WERI-Rb-1 (cell line): ENCODE results near the gene ITPR1.

ENCODE experiments used
- DNase-seq: peaks from one replicate; pipeline ENCODE4 v3.0.0-alpha.2; 2020
- H3K27ac ChIP-seq: fragments of 250-450 bp; sonication (Bioruptor Pico); 2 replicates; pipeline ENCODE4 v1.5.1; 2020; ENCODE audit warnings: mild to moderate bottlenecking, moderate library complexity
- H3K27me3 ChIP-seq: fragments of 250-450 bp; sonication (Bioruptor Pico); 2 replicates; pipeline ENCODE4 v1.5.1; 2021; ENCODE audit warnings: mild to moderate bottlenecking, low read depth, moderate library complexity; ENCODE audit not compliant: insufficient read depth, severe bottlenecking
- H3K36me3 ChIP-seq: fragments of 250-450 bp; sonication (Bioruptor Pico); 2 replicates; pipeline ENCODE4 v1.5.1; 2020; ENCODE audit warnings: mild to moderate bottlenecking, moderate library complexity
- H3K4me3 ChIP-seq: 2 replicates; pipeline ENCODE4 v1.5.1; 2011; ENCODE audit warnings: low read depth, mild to moderate bottlenecking, control low read depth, low read length
- H3K9me3 ChIP-seq: fragments of 250-450 bp; sonication (Bioruptor Pico); 2 replicates; pipeline ENCODE4 v1.5.1; 2021; ENCODE audit warnings: mild to moderate bottlenecking, moderate library complexity; ENCODE audit not compliant: severe bottlenecking
- CTCF ChIP-seq: IDR thresholded peaks from 2 replicates; pipeline ENCODE4 v1.5.1; 2011; ENCODE audit warnings: low read depth, mild to moderate bottlenecking, control low read depth, inconsistent platforms, low read length

The ITPR1 gene

GRCh38 chr3:4570840-4571621, 77.9 kb downstream of the ITPR1 start:
- H3K27me3 ChIP-seq = no peaks in the 10 kb centered on the region
- no peaks in the 10 kb centered on the region for H3K36me3 ChIP-seq
- H3K27ac ChIP-seq = no peak overlapping the region
- H3K9me3 ChIP-seq = no peaks in the 10 kb centered on the region
- no peak for TF ChIP-seq CTCF
- H3K4me3 ChIP-seq = no peak overlapping the region
- no peak for DNase-seq

- Histone ChIP-seq H3K27me3 (no peaks in the 10 kb centered on the region), H3K4me3 (no peak overlapping the region), H3K27ac (no peak overlapping the region), H3K9me3 (no peaks in the 10 kb centered on the region), H3K36me3 (no peaks in the 10 kb centered on the region)
- TF ChIP-seq CTCF = no peak
- DNase-seq = no peak
These were observed 78.7 kb downstream of the ITPR1 start for GRCh38 chr3:4571690-4572334.

GRCh38 chr3:4573153-4573552, 80.0 kb downstream of the ITPR1 start:
- no peak for TF ChIP-seq CTCF
- Histone ChIP-seq H3K36me3 (no peaks in the 10 kb centered on the region), H3K9me3 (no peaks in the 10 kb centered on the region), H3K27ac (no peak overlapping the region), H3K4me3 (no peak overlapping the region), H3K27me3 (no peaks in the 10 kb centered on the region)
- no peak for DNase-seq

- no peaks in the 10 kb centered on the region for H3K27me3 ChIP-seq
- TF ChIP-seq CTCF = no peak
- no peak for DNase-seq
- H3K27ac ChIP-seq = no peak overlapping the region
- no peaks in the 10 kb centered on the region for H3K9me3 ChIP-seq
- H3K4me3 ChIP-seq = no peak overlapping the region
- H3K36me3 ChIP-seq = no peaks in the 10 kb centered on the region
These were observed 81.3 kb downstream of the ITPR1 start for GRCh38 chr3:4574426-4574965.

GRCh38 chr3:4575381-4575780, 82.2 kb downstream of the ITPR1 start:
- DNase-seq = no peak
- H3K4me3 ChIP-seq = no peak overlapping the region
- no peaks in the 10 kb centered on the region for H3K36me3 ChIP-seq
- TF ChIP-seq CTCF = no peak
- H3K27ac ChIP-seq = no peak overlapping the region
- H3K9me3 ChIP-seq = no peaks in the 10 kb centered on the region
- H3K27me3 ChIP-seq = no peaks in the 10 kb centered on the region
